GM23248 (cell line): ENCODE data around the gene ST6GALNAC3.

Experiments used
- EZH2 ChIP-seq: fragments of 200-600 bp; sonication (generic); IDR thresholded peaks from 2 replicates; pipeline ENCODE4 v1.6.1; 2018; ENCODE audit warnings: antibody characterized with exemption, mild to moderate bottlenecking; ENCODE audit not compliant: insufficient read depth, poor library complexity, severe bottlenecking
- EZH2phosphoT487 ChIP-seq: fragments of 200-600 bp; sonication (generic); IDR thresholded peaks from 2 replicates; pipeline ENCODE4 v1.6.1; 2018; ENCODE audit warnings: antibody characterized with exemption, moderate library complexity, mild to moderate bottlenecking, low read depth; ENCODE audit not compliant: insufficient read depth

- TF ChIP-seq EZH2 (no peak), EZH2phosphoT487 (no peak)
These were observed 47.7 kb downstream of the ST6GALNAC3 start for GRCh38 chr1:76122271-76122670.
